ENCODE measurements around the gene SPRED3.

SPRED3 gene

GRCh38 chr19:38373907-38374331 lies 14.6 kb upstream of the SPRED3 start:
- DNase-seq (ENCODE audit: low read depth, low spot score): no peak

- peak; percentile 96 for DNase-seq (ENCODE audit: low read depth, low spot score)
These were observed 14.0 kb upstream of the SPRED3 start, which contains the start of gene PSMD8 for GRCh38 chr19:38374332-38375097. Gene PSMD8, plus strand, starts transcription at chr19:38374571. Its CDS starts 31 bp downstream, at chr19:38374602.

GRCh38 chr19:38375098-38375493 lies 13.4 kb upstream of the SPRED3 start:
- no peak for DNase-seq (ENCODE audit: low read depth, low spot score)

- DNase-seq (ENCODE audit: low read depth, low spot score): no peak
These were observed 12.7 kb upstream of the SPRED3 start for GRCh38 chr19:38375748-38376147.

GRCh38 chr19:38376576-38376975 lies 11.9 kb upstream of the SPRED3 start:
- no peak for DNase-seq (ENCODE audit: low read depth, low spot score)

GRCh38 chr19:38377052-38377451 lies 11.4 kb upstream of the SPRED3 start:
- no peak for DNase-seq (ENCODE audit: low read depth, low spot score)

- no peak for DNase-seq (ENCODE audit: low read depth, low spot score)
These were observed 9.6 kb upstream of the SPRED3 start for GRCh38 chr19:38378866-38379265.

- DNase-seq (ENCODE audit: low read depth, low spot score): no peak
These were observed 7.4 kb upstream of the SPRED3 start for GRCh38 chr19:38381138-38381537.

GRCh38 chr19:38383184-38383583 lies 5.3 kb upstream of the SPRED3 start:
- no peak for DNase-seq (ENCODE audit: low read depth, low spot score)

GRCh38 chr19:38383743-38384142 lies 4.8 kb upstream of the SPRED3 start:
- DNase-seq (ENCODE audit: low read depth, low spot score): no peak

- DNase-seq (ENCODE audit: low read depth, low spot score): no peak
These were observed 4.1 kb upstream of the SPRED3 start for GRCh38 chr19:38384209-38385027.

- DNase-seq (ENCODE audit: low read depth, low spot score): no peak
These were observed 3.3 kb upstream of the SPRED3 start for GRCh38 chr19:38385057-38385803.

- no peak for DNase-seq (ENCODE audit: low read depth, low spot score)
These were observed 2.7 kb upstream of the SPRED3 start for GRCh38 chr19:38385804-38386257.

GRCh38 chr19:38386300-38386970 lies 2.1 kb upstream of the SPRED3 start:
- no peak for DNase-seq (ENCODE audit: low read depth, low spot score)

GRCh38 chr19:38386971-38387549 lies 1.4 kb upstream of the SPRED3 start:
- DNase-seq (ENCODE audit: low read depth, low spot score): no peak

- DNase-seq (ENCODE audit: low read depth, low spot score): peak; percentile 86
These were observed 748 bp upstream of the SPRED3 start, which contains the start of gene GGN for GRCh38 chr19:38387550-38388348. Gene GGN, minus strand, starts transcription at chr19:38388034. Its CDS starts 773 bp downstream, at chr19:38387261.

GRCh38 chr19:38389101-38389925 lies 816 bp downstream of the SPRED3 start:
- no peak for DNase-seq (ENCODE audit: low read depth, low spot score)

- no peak for DNase-seq (ENCODE audit: low read depth, low spot score)
These were observed 1.7 kb downstream of the SPRED3 start for GRCh38 chr19:38389957-38390924.
